ENCODE results near the gene ERICH3. TPM values are rescaled to one million over a fixed set of nuclear protein-coding genes. Genes with fewer than 3 reads are reported as not detected.

Gene ERICH3
- total and polyA plus RNA-seq, 4 donors = 0.04 to 0.08 (median 0.05) TPM

DNA sequence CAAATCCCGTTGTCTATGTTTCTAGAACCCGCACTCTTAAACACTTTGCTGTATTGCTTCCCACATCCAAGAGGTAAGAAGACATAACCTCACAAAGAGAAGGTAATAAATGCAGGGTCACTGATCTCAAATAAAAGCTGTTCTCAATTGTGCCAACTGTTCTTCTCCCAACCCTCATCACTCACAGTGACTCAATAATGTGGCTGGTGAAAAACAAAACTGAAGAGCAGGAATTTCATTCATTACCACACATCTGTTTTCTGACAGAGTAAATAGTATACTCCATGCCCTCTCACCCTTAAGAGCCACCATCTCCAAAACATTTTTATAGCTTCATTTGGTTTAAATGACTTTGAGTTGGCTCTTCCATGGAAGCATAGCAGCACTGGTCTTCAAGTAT is 6.2 kb upstream of the ERICH3 start:
- H3K9me3 ChIP-seq (ENCODE audit: control insufficient read depth in 4 of 4, low read length in 3 of 4) = no peaks in the 10 kb centered on the region

DNA sequence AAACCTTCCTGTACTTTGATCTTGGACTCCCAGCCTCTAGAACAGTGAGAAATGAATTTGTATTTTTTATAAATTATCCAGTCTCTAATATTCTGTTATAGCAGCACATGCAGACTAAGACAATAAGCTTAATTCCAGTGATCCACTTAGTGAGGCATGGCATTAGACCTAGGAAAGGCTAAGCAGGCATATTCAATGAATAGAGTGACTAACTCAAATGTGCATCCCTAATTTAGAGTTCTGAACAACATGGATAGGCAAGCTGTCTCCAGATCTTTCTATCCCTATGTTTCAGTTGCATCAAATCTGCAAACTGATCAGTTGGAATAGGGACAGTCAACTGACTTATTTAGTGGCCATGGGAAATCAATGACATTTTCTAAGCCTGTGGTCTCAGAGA is 4.3 kb upstream of the ERICH3 start:
- TF ChIP-seq JUND (IDR thresholded peaks at IDR 0.05) (no peak), HNF4A (conservative IDR thresholded peaks at IDR 0.05) (no peak), NR2F2 (IDR thresholded peaks at IDR 0.05) (no peak), HNF4G (IDR thresholded peaks at IDR 0.05) (no peak)
- TF ChIP-seq, protein P1, sequence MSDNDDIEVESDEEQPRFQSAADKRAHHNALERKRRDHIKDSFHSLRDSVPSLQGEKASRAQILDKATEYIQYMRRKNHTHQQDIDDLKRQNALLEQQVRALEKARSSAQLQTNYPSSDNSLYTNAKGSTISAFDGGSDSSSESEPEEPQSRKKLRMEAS (IDR thresholded peaks at IDR 0.05) = no peak
- TF ChIP-seq, protein P2, sequence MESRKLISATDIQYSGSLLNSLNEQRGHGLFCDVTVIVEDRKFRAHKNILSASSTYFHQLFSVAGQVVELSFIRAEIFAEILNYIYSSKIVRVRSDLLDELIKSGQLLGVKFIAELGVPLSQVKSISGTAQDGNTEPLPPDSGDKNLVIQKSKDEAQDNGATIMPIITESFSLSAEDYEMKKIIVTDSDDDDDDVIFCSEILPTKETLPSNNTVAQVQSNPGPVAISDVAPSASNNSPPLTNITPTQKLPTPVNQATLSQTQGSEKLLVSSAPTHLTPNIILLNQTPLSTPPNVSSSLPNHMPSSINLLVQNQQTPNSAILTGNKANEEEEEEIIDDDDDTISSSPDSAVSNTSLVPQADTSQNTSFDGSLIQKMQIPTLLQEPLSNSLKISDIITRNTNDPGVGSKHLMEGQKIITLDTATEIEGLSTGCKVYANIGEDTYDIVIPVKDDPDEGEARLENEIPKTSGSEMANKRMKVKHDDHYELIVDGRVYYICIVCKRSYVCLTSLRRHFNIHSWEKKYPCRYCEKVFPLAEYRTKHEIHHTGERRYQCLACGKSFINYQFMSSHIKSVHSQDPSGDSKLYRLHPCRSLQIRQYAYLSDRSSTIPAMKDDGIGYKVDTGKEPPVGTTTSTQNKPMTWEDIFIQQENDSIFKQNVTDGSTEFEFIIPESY (IDR thresholded peaks at IDR 0.05) = no peak
- Histone ChIP-seq H3K27ac (ENCODE audit: low read depth in 1 of 2, low read length in 2 of 2) (no peak overlapping the region), H3K36me3 (ENCODE audit: control insufficient read depth in 4 of 4, insufficient read depth in 3 of 4, low read depth in 1 of 4, low read length in 3 of 4) (no peaks in the 10 kb centered on the region), H3K9me3 (ENCODE audit: control insufficient read depth in 4 of 4, low read length in 3 of 4) (no peaks in the 10 kb centered on the region), H3K4me1 (ENCODE audit: control insufficient read depth in 4 of 4, insufficient read depth in 4 of 4, low read length in 3 of 4) (peaks cover 2 to 6% (median 6%) of the 10 kb centered on the region in 4 donors), H3K27me3 (ENCODE audit: control insufficient read depth in 4 of 4, insufficient read depth in 4 of 4, low read length in 3 of 4) (peaks cover 0 to 3% (median 1%) of the 10 kb centered on the region in 4 donors), H3K9ac (ENCODE audit: low read depth in 1 of 2, low read length in 2 of 2) (no peak overlapping the region), H3K4me3 (ENCODE audit: low read depth in 1 of 3, low read length in 3 of 3) (no peak overlapping the region)
- no peak for DNase-seq (ENCODE audit: low spot score)

More for the DNA sequence above, 6.2 kb upstream of the ERICH3 start:
- no peaks in the 10 kb centered on the region for H3K4me1 ChIP-seq (ENCODE audit: control insufficient read depth in 4 of 4, insufficient read depth in 4 of 4, low read length in 3 of 4)
- no peak for DNase-seq (ENCODE audit: low spot score)
- TF ChIP-seq EGR1 (IDR thresholded peaks at IDR 0.05; ENCODE audit: low read depth in 2 of 2) (no peak), SP1 (IDR thresholded peaks at IDR 0.05) (no peak), NR2F2 (IDR thresholded peaks at IDR 0.05) (no peak), TAF1 (conservative IDR thresholded peaks at IDR 0.05) (no peak), HNF4G (IDR thresholded peaks at IDR 0.05) (no peak), JUND (IDR thresholded peaks at IDR 0.05) (no peak), RAD21 (IDR thresholded peaks at IDR 0.05) (no peak), FOXA2 (IDR thresholded peaks at IDR 0.05) (no peak), RXRA (IDR thresholded peaks at IDR 0.05) (no peak), HNF4A (conservative IDR thresholded peaks at IDR 0.05) (no peak), YY1 (IDR thresholded peaks at IDR 0.05) (no peak), FOXA1 (IDR thresholded peaks at IDR 0.05) (no peak), GABPA (IDR thresholded peaks at IDR 0.05 in 1 of 2, conservative IDR thresholded peaks at IDR 0.05 in 1 of 2) (no peak)
- TF ChIP-seq, protein P2 (IDR thresholded peaks at IDR 0.05) = no peak
- TF ChIP-seq, protein P3, sequence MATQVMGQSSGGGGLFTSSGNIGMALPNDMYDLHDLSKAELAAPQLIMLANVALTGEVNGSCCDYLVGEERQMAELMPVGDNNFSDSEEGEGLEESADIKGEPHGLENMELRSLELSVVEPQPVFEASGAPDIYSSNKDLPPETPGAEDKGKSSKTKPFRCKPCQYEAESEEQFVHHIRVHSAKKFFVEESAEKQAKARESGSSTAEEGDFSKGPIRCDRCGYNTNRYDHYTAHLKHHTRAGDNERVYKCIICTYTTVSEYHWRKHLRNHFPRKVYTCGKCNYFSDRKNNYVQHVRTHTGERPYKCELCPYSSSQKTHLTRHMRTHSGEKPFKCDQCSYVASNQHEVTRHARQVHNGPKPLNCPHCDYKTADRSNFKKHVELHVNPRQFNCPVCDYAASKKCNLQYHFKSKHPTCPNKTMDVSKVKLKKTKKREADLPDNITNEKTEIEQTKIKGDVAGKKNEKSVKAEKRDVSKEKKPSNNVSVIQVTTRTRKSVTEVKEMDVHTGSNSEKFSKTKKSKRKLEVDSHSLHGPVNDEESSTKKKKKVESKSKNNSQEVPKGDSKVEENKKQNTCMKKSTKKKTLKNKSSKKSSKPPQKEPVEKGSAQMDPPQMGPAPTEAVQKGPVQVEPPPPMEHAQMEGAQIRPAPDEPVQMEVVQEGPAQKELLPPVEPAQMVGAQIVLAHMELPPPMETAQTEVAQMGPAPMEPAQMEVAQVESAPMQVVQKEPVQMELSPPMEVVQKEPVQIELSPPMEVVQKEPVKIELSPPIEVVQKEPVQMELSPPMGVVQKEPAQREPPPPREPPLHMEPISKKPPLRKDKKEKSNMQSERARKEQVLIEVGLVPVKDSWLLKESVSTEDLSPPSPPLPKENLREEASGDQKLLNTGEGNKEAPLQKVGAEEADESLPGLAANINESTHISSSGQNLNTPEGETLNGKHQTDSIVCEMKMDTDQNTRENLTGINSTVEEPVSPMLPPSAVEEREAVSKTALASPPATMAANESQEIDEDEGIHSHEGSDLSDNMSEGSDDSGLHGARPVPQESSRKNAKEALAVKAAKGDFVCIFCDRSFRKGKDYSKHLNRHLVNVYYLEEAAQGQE (IDR thresholded peaks at IDR 0.05) = no peak
- TF ChIP-seq, protein P1 (IDR thresholded peaks at IDR 0.05) = no peak
- TF ChIP-seq, protein P4, sequence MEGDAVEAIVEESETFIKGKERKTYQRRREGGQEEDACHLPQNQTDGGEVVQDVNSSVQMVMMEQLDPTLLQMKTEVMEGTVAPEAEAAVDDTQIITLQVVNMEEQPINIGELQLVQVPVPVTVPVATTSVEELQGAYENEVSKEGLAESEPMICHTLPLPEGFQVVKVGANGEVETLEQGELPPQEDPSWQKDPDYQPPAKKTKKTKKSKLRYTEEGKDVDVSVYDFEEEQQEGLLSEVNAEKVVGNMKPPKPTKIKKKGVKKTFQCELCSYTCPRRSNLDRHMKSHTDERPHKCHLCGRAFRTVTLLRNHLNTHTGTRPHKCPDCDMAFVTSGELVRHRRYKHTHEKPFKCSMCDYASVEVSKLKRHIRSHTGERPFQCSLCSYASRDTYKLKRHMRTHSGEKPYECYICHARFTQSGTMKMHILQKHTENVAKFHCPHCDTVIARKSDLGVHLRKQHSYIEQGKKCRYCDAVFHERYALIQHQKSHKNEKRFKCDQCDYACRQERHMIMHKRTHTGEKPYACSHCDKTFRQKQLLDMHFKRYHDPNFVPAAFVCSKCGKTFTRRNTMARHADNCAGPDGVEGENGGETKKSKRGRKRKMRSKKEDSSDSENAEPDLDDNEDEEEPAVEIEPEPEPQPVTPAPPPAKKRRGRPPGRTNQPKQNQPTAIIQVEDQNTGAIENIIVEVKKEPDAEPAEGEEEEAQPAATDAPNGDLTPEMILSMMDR (IDR thresholded peaks at IDR 0.05; ENCODE audit: low read depth, low read length, missing input control) = no peak
- TF ChIP-seq, protein P5, sequence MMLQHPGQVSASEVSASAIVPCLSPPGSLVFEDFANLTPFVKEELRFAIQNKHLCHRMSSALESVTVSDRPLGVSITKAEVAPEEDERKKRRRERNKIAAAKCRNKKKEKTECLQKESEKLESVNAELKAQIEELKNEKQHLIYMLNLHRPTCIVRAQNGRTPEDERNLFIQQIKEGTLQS (IDR thresholded peaks at IDR 0.05) = no peak
- no peak overlapping the region for H3K27ac ChIP-seq (ENCODE audit: low read depth in 1 of 2, low read length in 2 of 2)
- H3K27me3 ChIP-seq (ENCODE audit: control insufficient read depth in 4 of 4, insufficient read depth in 4 of 4, low read length in 3 of 4) = no peaks in the 10 kb centered on the region
- H3K4me3 ChIP-seq (ENCODE audit: low read depth in 1 of 3, low read length in 3 of 3) = no peak overlapping the region
- 95% methylated on average over 2 of the region's 2 CpGs for WGBS
- no peaks in the 10 kb centered on the region for H3K36me3 ChIP-seq (ENCODE audit: control insufficient read depth in 4 of 4, insufficient read depth in 3 of 4, low read depth in 1 of 4, low read length in 3 of 4)
- no peak overlapping the region for H3K9ac ChIP-seq (ENCODE audit: low read depth in 1 of 2, low read length in 2 of 2)

Measured in liver (tissue), 9 donors.